Esophagus squamous epithelium (tissue), 5 donors: Measurements from ENCODE around the gene CTSV. TPM values are rescaled to one million over a fixed set of nuclear protein-coding genes. Genes with fewer than 3 reads are reported as not detected.
"Not testable (repeated sequence)": the region's sequence is repeated elsewhere in the genome, so short reads cannot be mapped to it uniquely, and the experiment has no call there.

Experiments
- DNase-seq: peaks from one replicate; lab custom pipeline; 2025; lab: John Stamatoyannopoulos, UW
- H3K27ac ChIP-seq, 4 donors: fragments of 200-600 bp; sonication (generic); one replicate each; pipeline ENCODE4 v1.5.1; 2016 to 2019; ENCODE audit warnings: mild to moderate bottlenecking in 1 of 4
- H3K27me3 ChIP-seq, 4 donors: fragments of 200-600 bp; sonication (generic); 1 replicate in 3 of 4; 2 replicates in 1 of 4; pipeline versions ENCODE4 v1.5.1 to v1.6.0; 2017 to 2021; ENCODE audit warnings: antibody characterized with exemption in 1 of 4
- H3K36me3 ChIP-seq, 3 donors: fragments of 200-600 bp; sonication (generic); one replicate each; pipeline ENCODE4 v1.5.1; 2016 to 2019
- H3K4me1 ChIP-seq, 3 donors: fragments of 200-600 bp; sonication (generic); one replicate each; pipeline ENCODE4 v1.5.1; 2017 to 2019
- H3K4me3 ChIP-seq, 4 donors: fragments of 200-600 bp; sonication (generic); 1 replicate in 3 of 4; 2 replicates in 1 of 4; pipeline ENCODE4 v1.5.1; 2016 to 2019; ENCODE audit warnings: mild to moderate bottlenecking in 2 of 4, moderate library complexity in 1 of 4
- H3K9me3 ChIP-seq, 3 donors: fragments of 200-600 bp; sonication (generic); one replicate each; pipeline ENCODE4 v1.5.1; 2016 to 2019
- WGBS, 2 donors: methylation state at CpG; one replicate each; pipeline ENCODE4 v1.1.5; 2018; 5-methylcytosine and 5-hydroxymethylcytosine counted together
- intact Hi-C: fragments of 100-400 bp; cut with DNase I; formaldehyde crosslinking; loops from one replicate; pipeline ENCODE4 v1.15.0; 2022
- total RNA-seq, 4 donors: library from RNA; depleted of rRNA; stranded (reverse); fragments of >200 nt; gene quantifications; one replicate each; pipeline ENCODE4 v1.1.0, GENCODE V29; 2016
- donor health status: DM: yes; HTN: yes; CAD: no.

Gene CTSV
- total RNA-seq, 4 donors from 2014 or later = 3.1 to 16.5 (median 6.8) TPM

DNA sequence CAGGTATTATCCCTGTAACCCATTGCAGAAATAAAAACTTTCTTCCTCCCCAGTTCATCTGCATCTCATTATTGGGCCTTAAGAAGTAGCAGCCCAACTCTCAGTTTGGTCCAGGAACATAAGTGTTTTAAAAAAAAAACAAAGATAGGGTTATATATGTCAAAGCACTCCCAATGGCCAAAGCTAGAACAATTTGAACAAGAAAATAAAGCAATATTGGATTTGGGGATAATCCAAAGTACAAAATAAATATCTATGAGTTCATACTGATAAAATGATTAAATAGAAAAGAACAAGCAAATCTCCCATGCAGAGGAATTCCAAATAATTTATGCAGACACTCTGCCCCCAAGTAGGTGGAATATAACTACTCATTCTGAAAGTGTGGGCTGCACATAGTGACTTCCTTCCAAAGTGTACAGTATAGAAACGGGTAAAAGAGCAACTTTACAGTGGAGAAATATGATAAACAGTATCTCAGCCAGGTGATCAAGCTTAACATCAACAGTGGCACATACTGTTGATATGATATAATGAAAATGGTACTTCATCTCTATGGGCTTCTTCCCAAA is 49.1 kb downstream of the CTSV start:
- DNase-seq, H3K27me3 ChIP-seq, H3K4me1 ChIP-seq, H3K27ac ChIP-seq, intact Hi-C loops, H3K9me3 ChIP-seq, H3K36me3 ChIP-seq, H3K4me3 ChIP-seq: not testable (repeated sequence)
- 90 to 100% methylated on average over 1 of the region's 1 CpG for WGBS, 2 donors

DNA sequence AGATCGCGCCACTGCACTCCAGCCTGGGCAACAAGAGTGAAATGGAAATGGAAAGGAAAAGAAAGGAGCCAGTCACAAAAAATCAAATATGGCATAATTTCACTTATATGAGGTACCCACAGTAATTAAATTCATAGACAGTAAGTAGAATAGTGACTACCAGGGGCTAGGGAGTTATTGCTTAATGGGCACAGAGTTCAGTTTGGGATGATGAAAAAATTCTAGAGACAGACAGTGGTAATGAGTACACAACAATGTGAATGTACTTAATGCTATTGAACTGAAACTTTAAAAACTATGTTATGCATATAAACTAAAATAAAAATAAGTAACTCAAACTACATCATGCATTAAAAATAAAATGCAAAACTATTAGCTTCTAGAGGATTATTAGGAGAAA is 54.1 kb downstream of the CTSV start:
- H3K36me3 ChIP-seq, intact Hi-C loops, DNase-seq, H3K27me3 ChIP-seq, H3K9me3 ChIP-seq, H3K4me3 ChIP-seq, H3K4me1 ChIP-seq, H3K27ac ChIP-seq: not testable (repeated sequence)
- 95 to 100% methylated on average over 2 of the region's 2 CpGs for WGBS, 2 donors

DNA sequence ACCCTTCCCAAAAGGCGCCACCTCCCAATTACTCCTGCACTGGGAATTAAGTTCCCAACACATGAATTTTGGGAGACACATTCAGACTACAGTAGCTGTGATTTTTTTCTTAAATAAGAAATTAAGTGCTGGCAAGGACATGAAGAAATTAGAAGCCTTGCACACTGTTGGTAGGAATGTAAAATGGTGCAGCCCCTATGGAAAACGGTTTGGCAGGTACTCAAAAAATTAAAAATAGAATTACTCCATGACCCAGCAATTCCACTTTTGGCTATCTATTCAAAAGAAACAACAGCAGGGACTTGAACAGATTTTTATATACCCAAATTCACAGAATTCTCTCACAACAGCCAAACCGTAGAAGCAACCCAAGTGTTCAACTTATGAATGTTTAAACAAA is 54.8 kb downstream of the CTSV start:
- intact Hi-C loops, DNase-seq, H3K27me3 ChIP-seq, H3K27ac ChIP-seq, H3K4me3 ChIP-seq, H3K36me3 ChIP-seq, H3K9me3 ChIP-seq, H3K4me1 ChIP-seq: not testable (repeated sequence)
- WGBS, 2 donors = 83 to 95% methylated on average over 2 to 3 of the region's 3 CpGs

DNA sequence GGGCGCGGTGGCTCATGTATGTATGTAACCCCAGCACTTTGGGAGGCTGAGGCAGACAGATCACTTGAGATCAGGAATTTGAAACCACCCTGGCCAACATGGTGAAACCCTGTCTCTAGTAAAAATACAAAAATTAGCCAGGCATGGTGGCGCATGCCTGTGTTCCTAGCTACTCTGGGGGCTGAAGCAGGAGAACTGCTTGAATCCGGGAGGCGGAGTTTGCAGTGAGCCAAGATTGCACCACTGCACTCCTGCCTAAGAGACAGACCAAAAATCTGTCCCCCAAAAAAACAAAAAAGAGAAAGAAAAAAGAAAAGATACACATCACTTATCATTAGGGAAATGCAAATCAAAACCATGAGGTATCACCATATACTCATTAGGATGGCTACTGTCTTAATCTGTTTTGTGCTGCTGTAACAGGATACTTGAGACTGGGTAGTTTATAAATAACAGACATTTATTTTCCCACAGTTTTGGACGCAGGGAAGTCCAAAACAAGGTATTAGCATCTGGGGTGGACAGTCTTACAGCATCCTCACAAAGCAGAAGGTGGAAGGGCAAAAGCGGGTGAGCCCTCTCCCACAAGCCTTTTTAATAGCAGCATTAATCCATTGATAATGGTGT is 55.3 kb downstream of the CTSV start:
- H3K4me1 ChIP-seq, H3K36me3 ChIP-seq, H3K9me3 ChIP-seq, H3K4me3 ChIP-seq, H3K27ac ChIP-seq, H3K27me3 ChIP-seq, DNase-seq, intact Hi-C loops: not testable (repeated sequence)
- 90 to 97% methylated on average over 7 of the region's 7 CpGs for WGBS, 2 donors

Other genes with a start within 250 kb of the CTSV start
- gene ZNF782, start 184.6 kb downstream of the CTSV start, total RNA-seq = 10 to 100 TPM in 1 of 4 donors, 1 to 10 TPM in 3; 4.7 to 10.1 (median 6.5) TPM
- gene NUTM2G, start 110.3 kb downstream of the CTSV start, total RNA-seq = not detected